IPS DF 4.7 (cell line): ENCODE results near the gene COLEC11.
"Not testable (repeated sequence)": the region's sequence is repeated elsewhere in the genome, so short reads cannot be mapped to it uniquely, and the experiment has no call there.

Source experiments
- DNase-seq: peaks from one replicate; pipeline ENCODE4 v3.0.0-alpha.2; 2013; ENCODE audit warnings: low spot score; ENCODE audit errors: extremely low read depth

COLEC11 gene

GRCh38 chr2:3594493-3595281 lies at the start of gene COLEC11:
Gene COLEC11 (plus strand): TSS chr2:3595112. CDS start chr2:3604341, 9,229 bp downstream.
- DNase-seq = no peak

DNA sequence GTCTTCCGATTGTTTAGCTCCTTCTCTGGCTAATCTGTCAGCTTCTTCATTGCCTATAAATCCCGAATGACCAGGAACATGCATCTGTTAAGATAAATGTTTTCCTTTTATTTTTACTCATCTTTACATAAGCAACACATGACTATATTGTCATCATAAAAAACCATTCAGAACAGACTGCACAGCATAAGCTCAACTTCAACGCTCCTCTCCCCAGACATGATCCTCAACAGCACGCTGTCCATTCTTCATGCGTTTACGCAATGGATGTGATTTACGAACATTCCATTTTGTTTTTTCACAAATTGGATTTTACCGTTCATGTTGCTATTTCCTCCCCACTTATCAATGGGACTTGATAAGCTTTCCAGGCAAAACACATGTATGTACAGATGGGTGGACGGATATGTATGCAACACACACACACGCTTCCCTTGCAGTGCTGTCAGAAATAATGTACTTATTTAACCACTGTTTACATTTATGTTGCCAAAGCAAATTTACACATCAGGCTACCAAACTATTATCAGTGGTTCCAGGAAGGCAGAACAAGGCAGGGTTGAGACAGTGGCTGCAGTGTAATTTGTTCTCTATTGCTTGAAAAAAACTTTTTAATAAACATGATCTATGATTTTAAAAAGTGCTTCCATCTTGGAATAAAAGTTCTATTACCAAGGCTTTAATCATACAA lies 49.0 kb upstream of the COLEC11 start:
- DNase-seq = no peak

- no peak for DNase-seq
Measured at GRCh38 chr2:3547915-3548314, 47.0 kb upstream of the COLEC11 start.

- DNase-seq = no peak
Measured at GRCh38 chr2:3553946-3554345, 41.0 kb upstream of the COLEC11 start.

GRCh38 chr2:3557639-3558204 lies 37.2 kb upstream of the COLEC11 start:
- DNase-seq = no peak

GRCh38 chr2:3558205-3559014 lies 36.5 kb upstream of the COLEC11 start, which contains the start of gene RNASEH1:
Gene RNASEH1 (minus strand): TSS chr2:3558333. CDS start chr2:3558260, 73 bp downstream.
- peak; percentile 79 for DNase-seq

GRCh38 chr2:3563521-3563976 lies 31.4 kb upstream of the COLEC11 start:
- DNase-seq = no peak

- DNase-seq = no peak
Measured at GRCh38 chr2:3565117-3565516, 29.8 kb upstream of the COLEC11 start.

DNA sequence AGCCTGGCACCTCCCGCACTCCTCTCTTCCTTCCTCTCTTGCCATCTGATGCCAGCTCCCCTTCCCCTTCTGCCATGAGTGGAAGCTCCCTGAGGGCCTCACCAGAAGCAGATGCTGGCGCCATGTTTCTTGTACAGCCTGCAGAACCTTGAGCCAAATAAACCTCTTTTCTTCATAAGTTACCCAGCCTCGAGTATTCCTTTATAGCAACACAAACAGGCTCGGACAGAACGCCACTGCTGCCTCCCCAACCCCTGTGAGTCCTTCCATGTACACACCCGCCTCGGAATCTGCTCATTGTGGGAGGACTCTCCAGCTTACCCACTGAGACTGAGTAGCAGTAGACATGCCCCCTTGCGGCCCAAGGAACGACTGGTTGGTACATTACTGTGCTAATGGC lies 28.1 kb upstream of the COLEC11 start:
- DNase-seq = no peak

GRCh38 chr2:3569656-3570055 lies 25.3 kb upstream of the COLEC11 start:
- not testable (repeated sequence) for DNase-seq

GRCh38 chr2:3571284-3571683 lies 23.6 kb upstream of the COLEC11 start:
- no peak for DNase-seq

GRCh38 chr2:3572620-3573019 lies 22.3 kb upstream of the COLEC11 start:
- no peak for DNase-seq

DNA sequence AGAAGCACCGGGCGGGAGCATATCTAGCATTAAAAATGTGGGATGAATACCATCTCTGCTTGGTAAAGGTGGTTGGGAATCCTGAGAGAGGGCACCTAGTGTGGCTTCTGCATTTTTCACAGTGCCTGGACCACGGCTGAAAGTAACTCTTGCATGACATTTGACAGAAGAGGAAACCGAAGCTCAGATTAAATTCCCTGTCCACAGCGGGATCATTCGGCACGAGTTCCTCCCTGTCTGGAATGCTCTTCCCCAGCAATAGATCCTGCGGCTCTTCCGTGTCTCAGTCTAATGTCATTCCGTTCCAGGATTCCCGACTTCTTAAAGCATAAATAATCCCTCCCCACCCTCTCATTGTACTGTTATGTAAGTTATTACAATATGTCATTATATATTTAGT lies 20.8 kb upstream of the COLEC11 start:
- DNase-seq = no peak

- DNase-seq = no peak
Measured at GRCh38 chr2:3575534-3576262, 19.2 kb upstream of the COLEC11 start.

GRCh38 chr2:3576263-3576630 lies 18.7 kb upstream of the COLEC11 start:
- DNase-seq = not testable (repeated sequence)

- DNase-seq = no peak
Measured at GRCh38 chr2:3578987-3579386, 15.9 kb upstream of the COLEC11 start.

DNA sequence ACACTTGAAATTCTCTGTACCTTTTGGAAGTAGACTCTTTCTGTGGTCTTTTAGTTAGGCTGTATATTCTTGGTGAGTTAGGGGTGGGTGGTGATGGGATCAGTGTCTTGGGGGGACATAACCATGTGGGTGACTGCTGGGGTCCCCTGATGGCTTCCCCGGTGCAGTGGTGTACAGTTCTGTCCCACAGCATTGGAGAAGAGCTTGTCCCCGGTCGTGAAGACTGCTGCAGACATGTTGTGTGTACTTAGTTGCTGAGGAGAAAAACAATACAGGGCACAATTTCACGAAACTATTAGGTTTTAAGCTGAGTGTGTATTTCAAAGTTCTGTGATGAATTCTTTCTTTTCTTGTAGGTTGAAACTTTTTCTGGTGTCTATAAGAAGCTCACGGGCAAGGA lies 14.5 kb upstream of the COLEC11 start:
- no peak for DNase-seq

- DNase-seq = no peak
Measured at GRCh38 chr2:3581367-3582262, 13.3 kb upstream of the COLEC11 start.

GRCh38 chr2:3584076-3584475 lies 10.8 kb upstream of the COLEC11 start:
- DNase-seq = no peak
